AG10803 (cell line): Measurements from ENCODE around the gene RAD51B.
A peak's percentile ranks its signal among the peaks of the same experiment; 100 is the strongest.

Experiments
- DNase-seq: peaks from one replicate; pipeline ENCODE4 v3.0.0; 2010; ENCODE audit warnings: low read depth
- H3K4me3 ChIP-seq: 2 replicates; pipeline ENCODE4 v1.5.1; 2011; ENCODE audit warnings: mild to moderate bottlenecking, low read length, control low read depth
- TF ChIP-seq, protein P1 (sequence below): conservative IDR thresholded peaks from 2 replicates; pipeline ENCODE4 v1.5.1; 2011; ENCODE audit warnings: mild to moderate bottlenecking, low read length, control low read depth, inconsistent platforms

RAD51B gene

DNA sequence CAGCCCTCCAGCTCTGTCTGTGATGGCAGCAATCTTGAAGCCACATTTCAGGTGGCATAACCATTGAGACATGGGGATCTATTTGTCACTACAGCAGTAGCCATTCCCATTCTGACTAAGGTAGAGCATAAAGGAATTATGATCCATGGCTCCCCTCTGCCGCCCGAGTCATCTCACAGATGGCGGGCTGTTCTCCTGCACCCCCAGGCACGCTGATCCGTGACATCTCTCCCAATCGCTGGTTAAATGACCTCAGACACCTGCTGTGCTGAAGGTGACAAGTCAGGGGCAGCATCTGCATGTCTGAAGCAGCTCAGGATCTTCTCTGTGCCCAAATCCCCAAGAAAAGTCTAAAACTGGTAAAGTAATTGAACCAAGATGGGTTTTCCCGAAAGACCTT is 849.0 kb downstream of the RAD51B start:
- H3K4me3 ChIP-seq, result no peak overlapping the region
- TF ChIP-seq, protein P1, sequence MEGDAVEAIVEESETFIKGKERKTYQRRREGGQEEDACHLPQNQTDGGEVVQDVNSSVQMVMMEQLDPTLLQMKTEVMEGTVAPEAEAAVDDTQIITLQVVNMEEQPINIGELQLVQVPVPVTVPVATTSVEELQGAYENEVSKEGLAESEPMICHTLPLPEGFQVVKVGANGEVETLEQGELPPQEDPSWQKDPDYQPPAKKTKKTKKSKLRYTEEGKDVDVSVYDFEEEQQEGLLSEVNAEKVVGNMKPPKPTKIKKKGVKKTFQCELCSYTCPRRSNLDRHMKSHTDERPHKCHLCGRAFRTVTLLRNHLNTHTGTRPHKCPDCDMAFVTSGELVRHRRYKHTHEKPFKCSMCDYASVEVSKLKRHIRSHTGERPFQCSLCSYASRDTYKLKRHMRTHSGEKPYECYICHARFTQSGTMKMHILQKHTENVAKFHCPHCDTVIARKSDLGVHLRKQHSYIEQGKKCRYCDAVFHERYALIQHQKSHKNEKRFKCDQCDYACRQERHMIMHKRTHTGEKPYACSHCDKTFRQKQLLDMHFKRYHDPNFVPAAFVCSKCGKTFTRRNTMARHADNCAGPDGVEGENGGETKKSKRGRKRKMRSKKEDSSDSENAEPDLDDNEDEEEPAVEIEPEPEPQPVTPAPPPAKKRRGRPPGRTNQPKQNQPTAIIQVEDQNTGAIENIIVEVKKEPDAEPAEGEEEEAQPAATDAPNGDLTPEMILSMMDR, result no peak
- DNase-seq, result no peak

DNA sequence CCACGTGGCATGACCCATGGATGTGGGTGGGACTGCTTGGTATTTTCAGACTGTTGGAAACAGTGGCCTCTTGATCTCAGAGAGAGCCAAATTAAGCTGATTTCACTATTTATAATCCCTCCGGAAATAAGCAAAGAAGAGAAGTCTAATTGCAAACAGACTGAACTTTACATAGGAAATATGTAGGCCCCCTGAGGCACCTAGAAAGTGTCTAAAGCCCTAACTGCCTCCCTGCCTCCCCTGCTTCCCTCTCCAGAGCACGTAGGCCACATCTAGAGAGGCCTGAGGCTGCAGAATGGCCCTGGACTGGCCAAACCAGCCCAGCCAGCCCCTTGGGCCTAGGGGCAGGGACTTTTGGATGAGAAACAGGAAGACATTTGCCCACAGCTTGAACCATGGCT is 849.5 kb downstream of the RAD51B start:
- H3K4me3 ChIP-seq, result no peak overlapping the region

DNA sequence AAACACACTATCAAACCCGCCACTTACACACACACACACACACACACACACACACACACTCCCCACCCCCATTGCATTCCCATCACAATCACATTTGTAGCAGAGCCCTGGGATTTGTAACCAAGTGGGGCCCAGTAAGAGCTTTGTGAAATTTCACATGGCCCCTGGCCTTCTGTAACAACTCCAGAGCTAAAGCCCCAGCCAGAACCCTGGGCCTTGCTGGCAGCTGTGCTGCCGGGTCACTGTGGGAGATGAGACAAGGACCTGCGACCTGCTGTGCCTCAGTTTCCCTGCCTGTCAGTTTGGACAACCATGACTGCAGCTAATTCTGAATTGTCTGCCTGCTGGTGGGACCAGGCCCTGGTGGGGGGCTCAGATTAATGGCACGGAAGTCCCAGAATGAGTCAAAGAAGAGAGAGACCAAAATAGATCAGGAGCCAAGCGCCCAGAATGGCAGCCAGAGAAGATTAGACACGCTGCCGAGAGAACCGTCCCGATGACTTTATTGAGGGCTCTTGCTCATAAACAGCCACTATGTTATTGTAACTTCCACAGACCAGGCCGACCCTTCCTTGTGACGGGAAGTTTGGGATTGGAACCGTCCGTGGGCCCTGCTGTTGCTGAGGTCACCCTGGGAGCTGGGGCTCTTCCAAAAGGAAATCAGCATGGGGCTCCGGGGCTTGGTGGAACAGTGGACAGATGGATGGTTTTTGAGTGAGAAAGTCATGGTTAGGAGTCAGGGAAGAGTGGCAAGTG is 850.2 kb downstream of the RAD51B start:
- DNase-seq, result no peak
- H3K4me3 ChIP-seq, result no peak overlapping the region
- TF ChIP-seq, protein P1, result no peak

More for the DNA sequence above, 849.5 kb downstream of the RAD51B start:
- TF ChIP-seq, protein P1, result no peak
- no peak for DNase-seq

DNA sequence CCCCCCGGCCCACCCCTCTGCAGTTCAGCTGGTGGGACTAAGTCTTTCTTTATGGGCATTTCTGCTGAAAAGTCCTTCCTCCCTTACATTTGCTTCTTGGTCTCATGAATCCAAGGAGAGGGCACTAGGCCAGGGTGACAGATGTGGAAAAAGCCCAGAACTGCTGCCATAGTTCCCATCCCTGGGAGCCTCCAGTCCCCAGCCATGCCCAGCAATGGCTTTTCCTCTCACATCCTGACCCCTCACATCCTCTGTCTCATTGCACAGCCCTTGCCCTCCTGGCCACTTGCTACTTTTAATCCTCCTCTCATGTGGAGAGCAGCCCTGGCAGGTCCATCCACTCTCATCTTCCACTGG is 850.8 kb downstream of the RAD51B start:
- H3K4me3 ChIP-seq, result no peak overlapping the region
- TF ChIP-seq, protein P1, result no peak
- DNase-seq, result no peak

DNA sequence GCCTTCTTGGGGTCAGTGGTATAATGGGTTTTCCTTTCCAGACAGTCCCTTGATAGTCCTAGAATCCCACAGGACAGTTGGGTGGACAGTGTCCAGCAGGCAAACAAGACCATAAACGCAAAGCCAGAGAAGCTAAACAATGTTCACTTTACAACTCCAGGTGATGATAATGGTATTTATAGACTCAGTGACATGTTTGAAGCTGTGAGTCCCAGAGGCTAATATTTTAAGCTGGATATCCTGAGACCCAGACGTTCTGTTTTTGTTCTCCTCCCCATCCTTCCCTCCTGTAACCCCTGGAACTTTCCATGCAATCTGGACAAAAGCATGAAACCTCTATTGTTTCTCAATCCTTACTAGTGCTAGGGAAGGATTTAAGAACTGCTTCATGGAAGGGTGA is 852.3 kb downstream of the RAD51B start:
- H3K4me3 ChIP-seq, result no peak overlapping the region
- DNase-seq, result no peak
- TF ChIP-seq, protein P1, result no peak

DNA sequence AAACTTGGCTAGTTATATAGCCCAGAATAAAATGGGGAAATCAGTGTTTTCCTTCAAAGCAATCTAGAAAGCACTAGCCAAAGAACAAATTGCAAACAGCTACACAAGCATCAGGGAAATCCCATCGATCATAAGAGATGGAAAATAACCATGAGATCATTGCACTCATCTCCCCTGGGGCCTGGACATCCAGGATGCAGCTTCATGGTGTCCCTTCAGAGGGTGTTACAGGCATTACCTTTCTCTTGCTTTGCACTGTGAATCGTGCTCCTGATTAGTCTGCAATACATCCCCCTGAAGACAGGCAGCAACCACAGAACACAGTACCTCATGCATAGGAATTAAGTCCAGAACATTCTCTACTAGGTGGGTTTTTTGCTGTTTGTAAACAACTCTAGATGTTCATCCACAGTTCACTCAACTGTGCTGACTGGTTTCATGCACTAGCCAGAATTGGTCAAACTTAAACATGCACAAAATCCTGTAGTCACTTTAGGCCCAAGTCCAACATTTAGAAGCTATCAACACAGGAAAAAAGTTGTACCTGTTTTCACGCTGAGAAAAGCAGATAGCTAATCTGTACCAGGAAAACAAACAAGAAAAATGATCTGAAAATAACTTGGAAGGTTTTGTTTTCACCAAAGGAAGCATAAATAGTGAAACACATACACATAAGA is 853.2 kb downstream of the RAD51B start:
- H3K4me3 ChIP-seq, result no peak overlapping the region
- TF ChIP-seq, protein P1, result peak; percentile 17
- no peak for DNase-seq

DNA sequence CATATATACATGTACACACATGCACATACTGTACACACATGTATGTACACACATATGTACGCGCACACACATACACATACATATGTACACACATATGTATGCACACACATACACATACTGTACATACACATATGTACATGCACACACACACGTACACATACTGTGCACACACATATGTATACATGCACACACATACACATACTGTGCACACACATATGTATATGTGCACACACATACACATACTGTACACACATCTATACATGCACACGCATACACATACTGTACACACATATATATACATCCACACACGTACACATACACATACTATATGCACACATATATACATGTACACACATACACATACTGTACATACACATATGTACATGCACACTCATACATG is 853.9 kb downstream of the RAD51B start:
- no peak for DNase-seq
- no peak overlapping the region for H3K4me3 ChIP-seq
- TF ChIP-seq, protein P1, result no peak
